Neural cell (in vitro differentiated cells): ENCODE results near the gene PRUNE2.

Experiments used
- CTCF ChIP-seq: fragments of 450-650 bp; IDR thresholded peaks from 2 replicates; pipeline ENCODE4 v1.5.1; 2014; ENCODE audit warnings: antibody characterized with exemption, mild to moderate bottlenecking, moderate library complexity; ENCODE audit not compliant: poor library complexity, severe bottlenecking
- EP300 ChIP-seq: fragments of 450-650 bp; conservative IDR thresholded peaks from 2 replicates; pipeline ENCODE4 v1.6.1; 2014; ENCODE audit warnings: antibody characterized with exemption, mild to moderate bottlenecking, moderate library complexity; ENCODE audit not compliant: poor library complexity, severe bottlenecking
- EZH2 ChIP-seq: fragments of 200-600, 300-800 bp; shearing (Covaris generic), sonication (generic); IDR thresholded peaks from 2 replicates; pipeline ENCODE4 v1.6.1; 2014; ENCODE audit warnings: antibody characterized with exemption, low read length, borderline replicate concordance, mild to moderate bottlenecking; ENCODE audit not compliant: insufficient read depth, poor library complexity, severe bottlenecking
- POLR2AphosphoS5 ChIP-seq: IDR thresholded peaks from 2 replicates; pipeline ENCODE4 v1.6.1; 2012
- RAD21 ChIP-seq: fragments of 450-650 bp; conservative IDR thresholded peaks from 2 replicates; pipeline ENCODE4 v1.6.1; 2014; ENCODE audit warnings: antibody characterized with exemption, mild to moderate bottlenecking, moderate library complexity
- SMC3 ChIP-seq: fragments of 450-650 bp; conservative IDR thresholded peaks from 2 replicates; pipeline ENCODE4 v1.6.1; 2014; ENCODE audit warnings: antibody characterized with exemption, mild to moderate bottlenecking, moderate library complexity; ENCODE audit not compliant: poor library complexity
- TAF1 ChIP-seq: IDR thresholded peaks from 2 replicates; pipeline ENCODE4 v1.6.1; 2012; ENCODE audit warnings: low read depth
- TF ChIP-seq, protein P1 (sequence below): IDR thresholded peaks from 2 replicates; pipeline ENCODE4 v1.6.1; 2012; ENCODE audit warnings: borderline replicate concordance

- no peak for TF ChIP-seq RAD21
- TF ChIP-seq POLR2AphosphoS5: no peak
- no peak for TF ChIP-seq EZH2
- no peak for TF ChIP-seq CTCF
- TF ChIP-seq, protein P1, sequence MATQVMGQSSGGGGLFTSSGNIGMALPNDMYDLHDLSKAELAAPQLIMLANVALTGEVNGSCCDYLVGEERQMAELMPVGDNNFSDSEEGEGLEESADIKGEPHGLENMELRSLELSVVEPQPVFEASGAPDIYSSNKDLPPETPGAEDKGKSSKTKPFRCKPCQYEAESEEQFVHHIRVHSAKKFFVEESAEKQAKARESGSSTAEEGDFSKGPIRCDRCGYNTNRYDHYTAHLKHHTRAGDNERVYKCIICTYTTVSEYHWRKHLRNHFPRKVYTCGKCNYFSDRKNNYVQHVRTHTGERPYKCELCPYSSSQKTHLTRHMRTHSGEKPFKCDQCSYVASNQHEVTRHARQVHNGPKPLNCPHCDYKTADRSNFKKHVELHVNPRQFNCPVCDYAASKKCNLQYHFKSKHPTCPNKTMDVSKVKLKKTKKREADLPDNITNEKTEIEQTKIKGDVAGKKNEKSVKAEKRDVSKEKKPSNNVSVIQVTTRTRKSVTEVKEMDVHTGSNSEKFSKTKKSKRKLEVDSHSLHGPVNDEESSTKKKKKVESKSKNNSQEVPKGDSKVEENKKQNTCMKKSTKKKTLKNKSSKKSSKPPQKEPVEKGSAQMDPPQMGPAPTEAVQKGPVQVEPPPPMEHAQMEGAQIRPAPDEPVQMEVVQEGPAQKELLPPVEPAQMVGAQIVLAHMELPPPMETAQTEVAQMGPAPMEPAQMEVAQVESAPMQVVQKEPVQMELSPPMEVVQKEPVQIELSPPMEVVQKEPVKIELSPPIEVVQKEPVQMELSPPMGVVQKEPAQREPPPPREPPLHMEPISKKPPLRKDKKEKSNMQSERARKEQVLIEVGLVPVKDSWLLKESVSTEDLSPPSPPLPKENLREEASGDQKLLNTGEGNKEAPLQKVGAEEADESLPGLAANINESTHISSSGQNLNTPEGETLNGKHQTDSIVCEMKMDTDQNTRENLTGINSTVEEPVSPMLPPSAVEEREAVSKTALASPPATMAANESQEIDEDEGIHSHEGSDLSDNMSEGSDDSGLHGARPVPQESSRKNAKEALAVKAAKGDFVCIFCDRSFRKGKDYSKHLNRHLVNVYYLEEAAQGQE: no peak
- no peak for TF ChIP-seq EP300
- no peak for TF ChIP-seq TAF1
- TF ChIP-seq SMC3: no peak
These were observed 85.5 kb downstream of the PRUNE2 start for GRCh38 chr9:76820431-76820830.
